Activated T-cell treated with anti-CD3 and anti-CD28 coated beads, Interleukin-2, amount 50 U/mL, for 24 hours (primary cell): ENCODE data around the gene VWA5B1.

Experiments
- DNase-seq: peaks from one replicate; pipeline ENCODE4 v3.0.0-alpha.2; 2020
- H3K27ac Mint-ChIP-seq: 2 replicates; pipeline ENCODE4 v1.8.0; 2020; ENCODE audit warnings: mild to moderate bottlenecking, mixed read lengths
- H3K27me3 Mint-ChIP-seq: 2 replicates; pipeline ENCODE4 v1.8.0; 2020; ENCODE audit warnings: mixed read lengths
- H3K36me3 Mint-ChIP-seq: 2 replicates; pipeline ENCODE4 v1.8.0; 2020; ENCODE audit warnings: low read depth, mixed read lengths
- H3K4me1 Mint-ChIP-seq: 2 replicates; pipeline ENCODE4 v1.8.0; 2020; ENCODE audit warnings: low read depth, mixed read lengths
- H3K4me3 Mint-ChIP-seq: 2 replicates; pipeline ENCODE4 v1.8.0; 2020; ENCODE audit warnings: mild to moderate bottlenecking, moderate library complexity, mixed read lengths
- H3K9me3 Mint-ChIP-seq: 2 replicates; pipeline ENCODE4 v1.8.0; 2020; ENCODE audit warnings: mixed read lengths

The VWA5B1 gene

GRCh38 chr1:20402585-20403422 is 112.1 kb downstream of the VWA5B1 start:
- Mint-ChIP-seq H3K9me3 (no peaks in the 10 kb centered on the region), H3K4me1 (no peaks in the 10 kb centered on the region), H3K4me3 (no peak overlapping the region), H3K27me3 (peaks cover 83% of the 10 kb centered on the region), H3K27ac (no peak overlapping the region), H3K36me3 (no peaks in the 10 kb centered on the region)
- no peak for DNase-seq

GRCh38 chr1:20403423-20404145 is 112.9 kb downstream of the VWA5B1 start:
- no peak for DNase-seq
- H3K27ac Mint-ChIP-seq = no peak overlapping the region
- peaks cover 81% of the 10 kb centered on the region for H3K27me3 Mint-ChIP-seq
- no peak overlapping the region for H3K4me3 Mint-ChIP-seq
- H3K9me3 Mint-ChIP-seq = no peaks in the 10 kb centered on the region
- H3K36me3 Mint-ChIP-seq = no peaks in the 10 kb centered on the region
- H3K4me1 Mint-ChIP-seq = no peaks in the 10 kb centered on the region

GRCh38 chr1:20404466-20404865 is 113.8 kb downstream of the VWA5B1 start:
- H3K4me1 Mint-ChIP-seq = no peaks in the 10 kb centered on the region
- H3K9me3 Mint-ChIP-seq = no peaks in the 10 kb centered on the region
- H3K36me3 Mint-ChIP-seq = no peaks in the 10 kb centered on the region
- H3K4me3 Mint-ChIP-seq = no peak overlapping the region
- peaks cover 72% of the 10 kb centered on the region for H3K27me3 Mint-ChIP-seq
- no peak for DNase-seq
- H3K27ac Mint-ChIP-seq = no peak overlapping the region
